H1 (cell line): ENCODE measurements around the gene CFAP58. TPM values are rescaled to one million over a fixed set of nuclear protein-coding genes. Genes with fewer than 3 reads are reported as not detected.

Source experiments
- CTCF ChIA-PET: fragments of 300-600 bp; sonication (Branson Sonifier 250); formaldehyde crosslinking; loops from one replicate; lab custom pipeline; 2021; ENCODE audit not compliant: partially characterized antibody; lab: Charles Lee
- POLR2A ChIA-PET: fragments of 300-600 bp; sonication (Branson Sonifier 250); formaldehyde crosslinking; loops from one replicate; lab custom pipeline; 2021; ENCODE audit warnings: inconsistent platforms; ENCODE audit not compliant: partially characterized antibody; lab: Charles Lee
- DNase-seq, 2 experiments: peaks; one replicate each; pipeline versions ENCODE4 v3.0.0 to v3.0.0-alpha.2; 2010 to 2022; ENCODE audit warnings: low spot score in 2 of 2, low read depth in 1 of 2, mixed read lengths in 1 of 2
- FAIRE-seq: peaks from 2 replicates; lab custom pipeline; 2011; peaks lifted over from hg19 to GRCh38; lab: Jason Lieb, UNC
- H2AFZ ChIP-seq: 2 replicates; pipeline ENCODE4 v1.8.1; 2012; ENCODE audit warnings: low read length, inconsistent platforms
- H2AK5ac ChIP-seq: 2 replicates; pipeline ENCODE4 v1.6.1; 2013; ENCODE audit warnings: low read depth, low read length
- H2BK120ac ChIP-seq: replicated peaks from 2 replicates; pipeline ENCODE3; 2013; ENCODE audit warnings: low read depth, low read length, inconsistent platforms
- H2BK12ac ChIP-seq: 2 replicates; pipeline ENCODE4 v1.6.1; 2013; ENCODE audit warnings: low read depth, low read length
- H2BK15ac ChIP-seq: 2 replicates; pipeline ENCODE4 v1.6.1; 2013; ENCODE audit warnings: low read length
- H2BK20ac ChIP-seq: 2 replicates; pipeline ENCODE4 v1.6.1; 2013; ENCODE audit warnings: low read length
- H2BK5ac ChIP-seq: 2 replicates; pipeline ENCODE4 v1.6.1; 2013; ENCODE audit warnings: low read depth, low read length
- H3K14ac ChIP-seq: 2 replicates; pipeline ENCODE4 v1.6.1; 2013; ENCODE audit warnings: inconsistent platforms; ENCODE audit not compliant: insufficient read length
- H3K18ac ChIP-seq: 2 replicates; pipeline ENCODE4 v1.6.1; 2013; ENCODE audit warnings: low read length; ENCODE audit errors: extremely low read depth
- H3K23ac ChIP-seq: 2 replicates; pipeline ENCODE4 v1.6.1; 2013; ENCODE audit warnings: inconsistent platforms; ENCODE audit not compliant: insufficient read length
- H3K23me2 ChIP-seq: 2 replicates; pipeline ENCODE4 v1.6.1; 2013; ENCODE audit warnings: low read depth, low read length
- H3K27ac ChIP-seq: 2 replicates; pipeline ENCODE4 v1.6.1; 2011; ENCODE audit warnings: low read depth, low read length, inconsistent platforms
- H3K27me3 ChIP-seq, 4 experiments: replicated peaks in 1 of 4; 1 replicate in 1 of 4; 2 replicates in 3 of 4; pipeline versions ENCODE4 v1.6.1 to v1.8.1; 2011 to 2013; ENCODE audit warnings: low read length in 3 of 4, mild to moderate bottlenecking in 3 of 4, inconsistent platforms in 2 of 4, mixed read lengths in 2 of 4, moderate library complexity in 1 of 4; ENCODE audit not compliant: control insufficient read depth in 3 of 4, insufficient read depth in 3 of 4; ENCODE audit errors: extremely low read depth in 1 of 4
- H3K36me3 ChIP-seq, 4 experiments: 2 replicates each; pipeline versions ENCODE4 v1.6.1 to v1.8.1; 2011 to 2013; ENCODE audit warnings: mild to moderate bottlenecking in 4 of 4, low read length in 3 of 4, moderate library complexity in 2 of 4, control low read depth in 1 of 4, inconsistent platforms in 1 of 4; ENCODE audit not compliant: insufficient read depth in 4 of 4, control insufficient read depth in 2 of 4
- H3K4ac ChIP-seq: replicated peaks from 2 replicates; pipeline ENCODE3; 2013; ENCODE audit warnings: low read length, low read depth, mixed read lengths, inconsistent platforms; ENCODE audit not compliant: insufficient read length
- H3K4me1 ChIP-seq, 4 experiments: replicated peaks in 1 of 4; 1 replicate in 1 of 4; 2 replicates in 3 of 4; pipeline versions ENCODE4 v1.6.1 to v1.8.1; 2011 to 2013; ENCODE audit warnings: low read length in 3 of 4, inconsistent platforms in 2 of 4, mixed read lengths in 1 of 4; ENCODE audit not compliant: insufficient read depth in 4 of 4, control insufficient read depth in 3 of 4
- H3K4me2 ChIP-seq, 2 experiments: 2 replicates each; pipeline versions ENCODE4 v1.6.1 to v1.8.1; 2011 to 2013; ENCODE audit warnings: low read depth in 2 of 2, low read length in 2 of 2, control low read depth in 1 of 2, inconsistent platforms in 1 of 2, mild to moderate bottlenecking in 1 of 2; ENCODE audit not compliant: insufficient read depth in 1 of 2
- H3K4me3 ChIP-seq, 4 experiments: fragments of 200-600, 300-600 bp in 1 of 4; sonication (generic), shearing (Covaris generic), sonication (Bioruptor Twin) in 1 of 4; 2 replicates each; pipeline versions ENCODE4 v1.5.1 to v1.8.1; 2011 to 2016; ENCODE audit warnings: low read length in 4 of 4, low read depth in 3 of 4, control low read depth in 2 of 4, inconsistent platforms in 2 of 4, mild to moderate bottlenecking in 2 of 4, mixed read lengths in 1 of 4, moderate library complexity in 1 of 4; ENCODE audit not compliant: insufficient read depth in 2 of 4; ENCODE audit errors: extremely low read depth in 1 of 4
- H3K56ac ChIP-seq: replicated peaks from 2 replicates; pipeline ENCODE3; 2013; ENCODE audit warnings: low read depth, mild to moderate bottlenecking, mixed read lengths, low read length, inconsistent platforms; ENCODE audit not compliant: insufficient read length
- H3K79me1 ChIP-seq: 2 replicates; pipeline ENCODE4 v1.6.1; 2013; ENCODE audit warnings: low read depth, low read length, control low read depth
- H3K79me2 ChIP-seq, 2 experiments: 2 replicates each; pipeline versions ENCODE4 v1.6.1 to v1.8.1; 2012 to 2013; ENCODE audit warnings: low read length in 2 of 2, mild to moderate bottlenecking in 2 of 2, inconsistent platforms in 1 of 2; ENCODE audit not compliant: insufficient read depth in 2 of 2, control insufficient read depth in 1 of 2
- H3K9ac ChIP-seq, 4 experiments: replicated peaks in 1 of 4; 1 replicate in 1 of 4; 2 replicates in 3 of 4; pipeline versions ENCODE4 v1.6.1 to v1.8.1; 2011 to 2013; ENCODE audit warnings: low read depth in 3 of 4, low read length in 3 of 4, control low read depth in 2 of 4, mild to moderate bottlenecking in 2 of 4, moderate library complexity in 2 of 4, inconsistent platforms in 1 of 4; ENCODE audit errors: extremely low read depth in 1 of 4
- H3K9me3 ChIP-seq, 2 experiments: 2 replicates each; pipeline versions ENCODE4 v1.6.1 to v1.8.1; 2012 to 2013; ENCODE audit warnings: mild to moderate bottlenecking in 2 of 2, moderate library complexity in 2 of 2, control low read depth in 1 of 2, inconsistent platforms in 1 of 2, low read depth in 1 of 2, low read length in 1 of 2, mixed read lengths in 1 of 2; ENCODE audit not compliant: insufficient read depth in 2 of 2
- H4K20me1 ChIP-seq, 2 experiments: replicated peaks in 1 of 2; 2 replicates each; pipeline versions ENCODE3 to v1.8.1; 2011 to 2013; ENCODE audit warnings: inconsistent platforms in 2 of 2, low read length in 2 of 2, mild to moderate bottlenecking in 1 of 2; ENCODE audit not compliant: insufficient read depth in 2 of 2, control insufficient read depth in 1 of 2
- H4K5ac ChIP-seq: 2 replicates; pipeline ENCODE4 v1.6.1; 2013; ENCODE audit warnings: low read length, low read depth, mixed read lengths, inconsistent platforms; ENCODE audit not compliant: insufficient read length
- H4K8ac ChIP-seq: 2 replicates; pipeline ENCODE4 v1.8.0; 2013; ENCODE audit warnings: mild to moderate bottlenecking, moderate library complexity, low read length, inconsistent platforms; ENCODE audit not compliant: insufficient read depth; ENCODE audit errors: extremely low read depth
- H4K91ac ChIP-seq: replicated peaks from 2 replicates; pipeline ENCODE3; 2013; ENCODE audit warnings: low read length, mixed read lengths, inconsistent platforms; ENCODE audit not compliant: insufficient read length
- ATF3 ChIP-seq: IDR thresholded peaks from 2 replicates; pipeline ENCODE4 v1.6.1; 2011; ENCODE audit warnings: low read depth, mild to moderate bottlenecking, low read length; ENCODE audit not compliant: insufficient read depth
- BACH1 ChIP-seq: IDR thresholded peaks from 2 replicates; pipeline ENCODE4 v1.6.1; 2012; ENCODE audit warnings: low read length, improper control_type of control experiment
- CBX5 ChIP-seq: fragments of 300-800, 300-1000 bp; sonication (generic); IDR thresholded peaks from 2 replicates; pipeline ENCODE4 v1.7.1; 2016; ENCODE audit warnings: antibody characterized with exemption, low read length, low read depth
- CTBP2 ChIP-seq: IDR thresholded peaks from 2 replicates; pipeline ENCODE4 v1.7.0; 2011; ENCODE audit warnings: borderline replicate concordance, mild to moderate bottlenecking, moderate library complexity, mixed read lengths, low read length; ENCODE audit not compliant: insufficient read depth, insufficient read length
- HDAC2 ChIP-seq, 2 experiments: fragments of 300-600 bp in 1 of 2; sonication (generic) in 1 of 2; IDR thresholded peaks; 2 replicates each; pipeline ENCODE4 v1.6.1; 2011 to 2012; ENCODE audit warnings: low read depth in 2 of 2, low read length in 2 of 2, mild to moderate bottlenecking in 2 of 2, moderate library complexity in 2 of 2, borderline replicate concordance in 1 of 2, inconsistent platforms in 1 of 2
- JUN ChIP-seq: IDR thresholded peaks from 2 replicates; pipeline ENCODE4 v1.6.1; 2011; ENCODE audit warnings: low read depth, mild to moderate bottlenecking, improper control_type of control experiment, low read length
- MAFK ChIP-seq: IDR thresholded peaks from 2 replicates; pipeline ENCODE4 v1.6.1; 2012; ENCODE audit warnings: low read depth, mild to moderate bottlenecking, improper control_type of control experiment, low read length
- YY1 ChIP-seq: IDR thresholded peaks from 2 replicates; pipeline ENCODE4 v1.6.1; 2011; ENCODE audit warnings: low read depth, mild to moderate bottlenecking, low read length
- WGBS, 2 experiments: shearing (Covaris generic) in 1 of 2; methylation state at CpG; one replicate each; pipeline versions ENCODE4 v1.1.6 to v1.1.7; 2013 to 2015; ENCODE audit warnings: low lambda C conversion rate in 2 of 2, mixed read lengths in 2 of 2, inconsistent platforms in 1 of 2, low coverage in 1 of 2, missing lambda C conversion rate in 1 of 2; ENCODE audit not compliant: insufficient replicate concordance in 2 of 2, insufficient coverage in 1 of 2, insufficient read length in 1 of 2; ENCODE audit errors: extremely low coverage in 1 of 2, missing lambda C conversion rate in 1 of 2; 5-methylcytosine and 5-hydroxymethylcytosine counted together
- polyA plus RNA-seq, 7 experiments: library from polyadenylated mRNA; depleted of rRNA in 3 of 7; stranded (reverse) in 5 of 7; unstranded in 2 of 7; fragments of >200 nt in 5 of 7; fragments of 200-250 nt in 2 of 7; gene quantifications; 1 replicate in 5 of 7; 2 replicates in 1 of 7; 4 replicates in 1 of 7; pipeline versions ENCODE4 v1.2.1 to v1.2.3, GENCODE V29; 2011 to 2013; ENCODE audit warnings: missing spikeins in 2 of 7, mixed read lengths in 2 of 7
- total RNA-seq: library from RNA; stranded (reverse); fragmentation: NEBNext Ultra II Directional; extraction: Animal tissue kit (Norgen Biotek cat#: 25700); gene quantifications from 2 replicates; pipeline ENCODE4 v1.2.1, GENCODE V29; 2021

The CFAP58 gene
- total and polyA plus RNA-seq, 2 of the 8 experiments (the other 6 are each of a cell fraction or from before 2014, with no cell fraction given), result 0.32 to 0.71 TPM

- no peak overlapping the region for H4K5ac ChIP-seq
- no peaks in the 10 kb centered on the region for H3K36me3 ChIP-seq
- H2BK12ac ChIP-seq, result peak overlapping the region; percentile 53; the same call in 1 of the 2 replicates
- no peak overlapping the region; a peak in 1 of 7 replicates for H3K9ac ChIP-seq
- peak overlapping the region; percentile 62 for H2BK5ac ChIP-seq
- peak overlapping the region; percentile 69; the same call in 1 of the 2 replicates for H2AK5ac ChIP-seq
- no peak overlapping the region for H3K56ac ChIP-seq
- peaks cover 15% of the 10 kb centered on the region for H3K23me2 ChIP-seq
- H3K27ac ChIP-seq, result peak overlapping the region; percentile 48
- peaks cover 19 to 82% of the 10 kb centered on the region in 2 experiments for H3K79me2 ChIP-seq
- H4K20me1 ChIP-seq, result peaks cover 4 to 9% of the 10 kb centered on the region in 2 experiments
- no peak for TF ChIP-seq YY1
- TF ChIP-seq JUN, result no peak
- no peak for TF ChIP-seq BACH1
- TF ChIP-seq HDAC2 (IDR thresholded peaks at IDR 0.05; ENCODE audit: borderline replicate concordance in 1 of 2, low read depth in 2 of 2, low read length in 2 of 2), result no peak
- TF ChIP-seq MAFK, result no peak
- TF ChIP-seq CBX5, result no peak
- no peak for TF ChIP-seq CTBP2
- TF ChIP-seq ATF3, result no peak
- no peak overlapping the region for H4K91ac ChIP-seq
- H3K79me1 ChIP-seq, result peaks cover 24% of the 10 kb centered on the region
- peak overlapping the region; percentile 75; the same call in 1 of the 2 replicates for H2BK15ac ChIP-seq
- H2BK20ac ChIP-seq, result 0 out of 2 replicates have a peak overlapping the region, but pooled peaks have one; percentile 67
- WGBS, 2 experiments, result 94% methylated on average over 15 of the region's 15 CpGs; no CpG with 5 or more reads in 1 of the 2 experiments
- H3K4me1 ChIP-seq, result peaks cover 36 to 67% (median 49%) of the 10 kb centered on the region in 4 experiments
- H2AFZ ChIP-seq, result no peak overlapping the region
- no peak overlapping the region for H3K23ac ChIP-seq
- peak in 1 of 2 experiments; percentile 45 for DNase-seq
- no peak for FAIRE-seq
- no peak overlapping the region for H2BK120ac ChIP-seq
- H3K9me3 ChIP-seq, result no peaks in the 10 kb centered on the region
- H3K4me2 ChIP-seq, result peak overlapping the region; percentile 21 to 36; a peak in 2 of 4 replicates
- no peak overlapping the region for H3K4ac ChIP-seq
- H3K14ac ChIP-seq, result no peak overlapping the region
- no peak overlapping the region for H3K4me3 ChIP-seq
- no peaks in the 10 kb centered on the region for H3K27me3 ChIP-seq
- H4K8ac ChIP-seq, result no peak overlapping the region
- ChIA-PET CTCF (interaction anchor here (0.6 to 7.3 kb wide), 8 partner anchors 11 to 246 kb away, joined by 3 to 86 read pairs (median 4); no protein-coding TSS in a partner anchor), POLR2A (interaction anchor here (1.4 kb wide), 1 partner anchor 16 kb away, joined by 3 read pairs; no protein-coding TSS in a partner anchor)
- H3K18ac ChIP-seq, result no peak overlapping the region
These were observed 19.8 kb upstream of the CFAP58 start for GRCh38 chr10:104333728-104334373.
